K562 (cell line): ENCODE results near the gene IGF2BP1. TPM values are rescaled to one million over a fixed set of nuclear protein-coding genes. Genes with fewer than 3 reads are reported as not detected.
A peak's percentile ranks its signal among the peaks of the same experiment; 100 is the strongest.

Experiments used
- ATAC-seq: fragments of 200-7000 bp; cut with Tn5 transposase; 3 replicates; pipeline ENCODE4 v1.9.1; 2020; ENCODE audit warnings: moderate library complexity
- BruUV-seq: library from RNA; stranded (reverse); fragments of 400-500 nt; replicated peaks from 2 replicates; lab custom pipeline; 2021; lab: Mats Ljungman, UMichigan
- CTCF ChIA-PET: fragments of 300-600 bp; formaldehyde crosslinking; extraction: SDS; loops from one replicate; lab custom pipeline; 2021; ENCODE audit warnings: low intra/inter-chr PET ratio; lab: Yijun Ruan, JAX
- POLR2A ChIA-PET: fragments of 300-600, 350-650 bp; sonication (Branson Sonifier 250); formaldehyde crosslinking; extraction: SDS; loops from one replicate; lab custom pipeline; 2021; ENCODE audit warnings: antibody characterized with exemption, inconsistent platforms; lab: Yijun Ruan, JAX
- DNase-seq, 4 experiments: peaks; one replicate each; pipeline versions ENCODE4 v3.0.0 to v3.0.0-alpha.2; 2011 to 2018; ENCODE audit warnings: low spot score in 3 of 4, mixed read lengths in 3 of 4; ENCODE audit errors: extremely low read depth in 1 of 4
- FAIRE-seq: peaks from 2 replicates; lab custom pipeline; 2011; peaks lifted over from hg19 to GRCh38; lab: Jason Lieb, UNC
- H2AFZ ChIP-seq: 2 replicates; pipeline ENCODE4 v1.6.0; 2011; ENCODE audit warnings: low read depth, low read length, control low read depth, inconsistent platforms
- H3K27ac ChIP-seq: fragments of 200-600 bp; 3 replicates; pipeline ENCODE4 v1.8.0; 2011; ENCODE audit warnings: low read depth, mild to moderate bottlenecking, control low read depth, inconsistent platforms, low read length, moderate library complexity, mixed read lengths; ENCODE audit errors: extremely low read depth
- H3K27me3 ChIP-seq, 2 experiments: fragments of 300-600 bp in 1 of 2; 2 replicates in 1 of 2; 3 replicates in 1 of 2; pipeline versions ENCODE4 v1.6.0 to v1.8.0; 2011; ENCODE audit warnings: inconsistent platforms in 2 of 2, low read length in 2 of 2, mild to moderate bottlenecking in 1 of 2, mixed read lengths in 1 of 2, moderate library complexity in 1 of 2; ENCODE audit not compliant: control insufficient read depth in 2 of 2, insufficient read depth in 2 of 2
- H3K36me3 ChIP-seq: fragments of 300-600 bp; 3 replicates; pipeline ENCODE4 v1.8.0; 2011; ENCODE audit warnings: mild to moderate bottlenecking, low read length, inconsistent platforms; ENCODE audit not compliant: control insufficient read depth, insufficient read depth
- H3K4me1 ChIP-seq, 2 experiments: fragments of 200-600 bp in 1 of 2; replicated peaks in 1 of 2; 2 replicates in 1 of 2; 3 replicates in 1 of 2; pipeline versions ENCODE4 v1.5.1 to v1.8.0; 2011; ENCODE audit warnings: inconsistent platforms in 2 of 2, low read length in 2 of 2, mild to moderate bottlenecking in 1 of 2, mixed read lengths in 1 of 2, moderate library complexity in 1 of 2; ENCODE audit not compliant: control insufficient read depth in 2 of 2, insufficient read depth in 2 of 2
- H3K4me2 ChIP-seq: 2 replicates; pipeline ENCODE4 v1.6.1; 2011; ENCODE audit warnings: low read length, control low read depth, inconsistent platforms, mixed read lengths; ENCODE audit not compliant: insufficient read depth
- H3K4me3 ChIP-seq: fragments of 200-600 bp; sonication (generic), shearing (Covaris generic); 2 replicates; pipeline ENCODE4 v1.5.1; 2016; ENCODE audit warnings: control low read depth, inconsistent platforms
- H3K79me2 ChIP-seq: fragments of 200-600 bp; 3 replicates; pipeline ENCODE4 v1.8.0; 2011; ENCODE audit warnings: low read length, inconsistent platforms; ENCODE audit not compliant: control insufficient read depth, insufficient read depth
- H3K9ac ChIP-seq, 2 experiments: 2 replicates each; pipeline versions ENCODE4 v1.6.0 to v1.6.1; 2011; ENCODE audit warnings: low read depth in 2 of 2, low read length in 2 of 2, control low read depth in 1 of 2, inconsistent platforms in 1 of 2, mild to moderate bottlenecking in 1 of 2, mixed read lengths in 1 of 2; ENCODE audit not compliant: insufficient read depth in 1 of 2
- H3K9me1 ChIP-seq: one replicate; pipeline ENCODE4 v1.6.0; 2011; ENCODE audit warnings: inconsistent platforms, mild to moderate bottlenecking, low read length, moderate library complexity; ENCODE audit not compliant: control insufficient read depth, insufficient read depth
- H3K9me3 ChIP-seq: replicated peaks from 2 replicates; pipeline ENCODE4 v1.5.1; 2011; ENCODE audit warnings: low read depth, low read length, inconsistent platforms; ENCODE audit not compliant: control insufficient read depth, insufficient read depth
- H4K20me1 ChIP-seq: replicated peaks from 2 replicates; pipeline ENCODE4 v1.6.1; 2011; ENCODE audit warnings: low read length, inconsistent platforms, mixed read lengths; ENCODE audit not compliant: control insufficient read depth, insufficient read depth
- C11orf30 ChIP-seq: fragments of 450-650 bp; IDR thresholded peaks from 2 replicates; pipeline ENCODE4 v1.6.1; 2016; ENCODE audit warnings: low read depth, mild to moderate bottlenecking
- CAMTA2 ChIP-seq: fragments of 250-450 bp; sonication (Bioruptor Pico); conservative IDR thresholded peaks from 2 replicates; pipeline ENCODE4 v1.5.1; 2022
- E2F6 ChIP-seq, 2 experiments: IDR thresholded peaks; 2 replicates each; pipeline ENCODE4 v1.6.1; 2011; ENCODE audit warnings: borderline replicate concordance in 1 of 2, control low read depth in 1 of 2, low read depth in 1 of 2, low read length in 1 of 2, mild to moderate bottlenecking in 1 of 2, mixed read lengths in 1 of 2, moderate library complexity in 1 of 2; ENCODE audit not compliant: insufficient read depth in 1 of 2, insufficient read length in 1 of 2, poor library complexity in 1 of 2, severe bottlenecking in 1 of 2; ENCODE audit errors: extremely low read depth in 1 of 2
- GATAD2A ChIP-seq: fragments of 450-650 bp; IDR thresholded peaks from 2 replicates; pipeline ENCODE4 v1.6.1; 2017
- HMBOX1 ChIP-seq: sonication (generic); IDR thresholded peaks from 2 replicates; pipeline ENCODE4 v1.6.1; 2016
- KLF16 ChIP-seq: IDR thresholded peaks from 2 replicates; pipeline ENCODE4 v1.6.1; 2016; ENCODE audit warnings: antibody characterized with exemption
- MTA2 ChIP-seq: fragments of 450-650 bp; IDR thresholded peaks from 2 replicates; pipeline ENCODE4 v1.6.1; 2016; ENCODE audit warnings: low read depth
- PKNOX1 ChIP-seq: fragments of 450-650 bp; IDR thresholded peaks from 2 replicates; pipeline ENCODE4 v1.6.1; 2016
- SNIP1 ChIP-seq: fragments of 450-650 bp; IDR thresholded peaks from 2 replicates; pipeline ENCODE4 v1.7.1; 2017; ENCODE audit warnings: low read depth, mild to moderate bottlenecking
- TAF1 ChIP-seq: IDR thresholded peaks from 2 replicates; pipeline ENCODE4 v1.6.1; 2011; ENCODE audit warnings: mild to moderate bottlenecking, low read length, moderate library complexity; ENCODE audit not compliant: insufficient read depth, control insufficient read depth, severe bottlenecking; ENCODE audit errors: extremely low read depth
- TBL1XR1 ChIP-seq, 2 experiments: IDR thresholded peaks; 2 replicates each; pipeline ENCODE4 v1.6.1; 2012; ENCODE audit warnings: improper control_type of control experiment in 2 of 2, low read length in 2 of 2, mild to moderate bottlenecking in 1 of 2
- TSHZ1 ChIP-seq: fragments of 250-450 bp; sonication (Bioruptor Pico); IDR thresholded peaks from 2 replicates; pipeline ENCODE4 v1.4.0; 2020; ENCODE audit warnings: mild to moderate bottlenecking, moderate library complexity
- WHSC1 ChIP-seq: IDR thresholded peaks from one replicate; pipeline ENCODE4 v1.6.1; 2012; ENCODE audit warnings: low read length, control low read depth, inconsistent platforms
- ZNF3 ChIP-seq: fragments of 250-450 bp; sonication (Bioruptor Pico); IDR thresholded peaks from 2 replicates; pipeline ENCODE4 v1.5.0; 2021; ENCODE audit warnings: mild to moderate bottlenecking, moderate library complexity
- WGBS: fragments of 100-300 bp; shearing (Covaris generic); methylation state at CpG from one replicate; pipeline ENCODE4 v1.1.6; 2016; ENCODE audit warnings: low coverage, mixed read lengths; ENCODE audit not compliant: insufficient coverage; ENCODE audit errors: missing lambda C conversion rate; 5-methylcytosine and 5-hydroxymethylcytosine counted together
- in situ Hi-C: fragments of 300-500 bp; cut with MboI; formaldehyde crosslinking; loops from 4 replicates; pipeline ENCODE4 v1.15.0; 2018; ENCODE audit warnings: inconsistent platforms, mixed read lengths
- intact Hi-C: fragments of 100-400 bp; cut with micrococcal nuclease; formaldehyde crosslinking; loops from 2 replicates; pipeline ENCODE4 v1.14.2; 2022
- polyA plus RNA-seq, 8 experiments: library from polyadenylated mRNA; depleted of rRNA in 4 of 8; stranded (reverse) in 5 of 8; unstranded in 3 of 8; fragments of >200 nt; fragmentation: Nextera tagmentation in 2 of 8; fragmentation: Illumina TruSeq in 1 of 8; extraction: Ambion mirVana in 2 of 8; extraction: Trizol in 1 of 8; gene quantifications; 2 replicates each; pipeline versions ENCODE4 v1.2.1 to v1.2.3, GENCODE V29; 2011 to 2014; ENCODE audit warnings: inconsistent platforms in 1 of 8, missing spikeins in 1 of 8
- total RNA-seq, 7 experiments: library from RNA; depleted of rRNA in 6 of 7; stranded (reverse); fragments of >200 nt in 6 of 7; fragmentation: Illumina TruSeq in 2 of 7; extraction: Trizol in 2 of 7; gene quantifications; 2 replicates each; pipeline versions ENCODE4 v1.2.1 to v1.2.3, GENCODE V29; 2011 to 2021; ENCODE audit warnings: low replicate concordance in 1 of 7

Gene IGF2BP1
- total and polyA plus RNA-seq, 9 of the 15 experiments (the other 6 are each of a cell fraction or from before 2014, with no cell fraction given), result 13.0 to 318 (median 53.6) TPM

- Histone ChIP-seq H3K27me3 (no peaks in the 10 kb centered on the region), H3K27ac (peak overlapping the region; percentile 97), H3K9me3 (no peaks in the 10 kb centered on the region), H3K9me1 (no peaks in the 10 kb centered on the region), H3K79me2 (peaks cover 94% of the 10 kb centered on the region), H3K4me3 (peak overlapping the region; percentile 78), H3K4me2 (peak overlapping the region; percentile 88), H4K20me1 (no peaks in the 10 kb centered on the region), H2AFZ (no peak overlapping the region), H3K36me3 (peaks cover 29% of the 10 kb centered on the region; the same call in 2 of the 3 replicates), H3K9ac (peak overlapping the region; percentile 97 to 99), H3K4me1 (peaks cover 7 to 14% of the 10 kb centered on the region in 2 experiments; a peak in 4 of 5 replicates)
- peak; percentile 67 for FAIRE-seq
- POLR2A ChIA-PET, result interaction anchor here (0.8 to 2.2 kb wide), 7 partner anchors 7 to 323 kb away, joined by 3 to 14 read pairs (median 4); no protein-coding TSS in a partner anchor
- BruUV-seq, result no TSS peak
- in situ Hi-C loops (no loop called here), intact Hi-C loops (loop anchor here (5.0 kb wide), 3 partner anchors 33 to 372 kb away; partner anchors contain the start of genes HOXB9 and UBE2Z)
- ATAC-seq, result peak; percentile 7; the same call in 1 of the 3 replicates
- DNase-seq, result peak; percentile 55 to 83 (median 64)
- CTCF ChIA-PET, result interaction anchor here (1.0 kb wide), 1 partner anchor 44 kb away, joined by 4 read pairs; no protein-coding TSS in a partner anchor
- WGBS, result under 1% methylated on average over 18 of the region's 25 CpGs
- TF ChIP-seq TAF1 (peak; percentile 47), HMBOX1 (no peak), WHSC1 (no peak), SNIP1 (no peak), ZNF3 (CRISPR knock-in tag) (no peak), TBL1XR1 (IDR thresholded peaks at IDR 0.05; ENCODE audit: low read length in 2 of 2) (no peak), GATAD2A (0 out of 2 replicates have a peak, but pooled peaks have one; percentile 68), C11orf30 (no peak), MTA2 (no peak), KLF16 (peak; percentile 42; the same call in 1 of the 2 replicates), E2F6 (IDR thresholded peaks at IDR 0.05; ENCODE audit: borderline replicate concordance in 1 of 2, extremely low read depth in 1 of 2, insufficient read depth in 1 of 2, insufficient read length in 1 of 2, low read depth in 1 of 2, low read length in 1 of 2, poor library complexity in 1 of 2, severe bottlenecking in 1 of 2) (no peak), TSHZ1 (CRISPR knock-in tag) (no peak), CAMTA2 (CRISPR knock-in tag) (no peak), PKNOX1 (no peak)
Observed at GRCh38 chr17:48998587-48999440, 1.6 kb downstream of the IGF2BP1 start.
